Upper lobe of right lung (tissue), 1 donor: ENCODE data around the gene CDC42EP1. TPM values are rescaled to one million over a fixed set of nuclear protein-coding genes. Genes with fewer than 3 reads are reported as not detected.
A peak's percentile ranks its signal among the peaks of the same experiment; 100 is the strongest.
"Not testable (repeated sequence)": the region's sequence is repeated elsewhere in the genome, so short reads cannot be mapped to it uniquely, and the experiment has no call there.

Experiments used
- ATAC-seq: fragments of 200-7000 bp; cut with Tn5 transposase; one replicate; pipeline ENCODE4 v1.9.1; 2020; ENCODE audit warnings: mild to moderate bottlenecking, moderate library complexity
- DNase-seq: peaks from one replicate; pipeline ENCODE4 v3.0.0-alpha.2; 2020
- H3K27ac ChIP-seq: fragments of 200-600 bp; one replicate; pipeline ENCODE4 v1.8.0; 2022
- H3K27me3 ChIP-seq: fragments of 200-600 bp; one replicate; pipeline ENCODE4 v1.8.0; 2022; ENCODE audit warnings: mild to moderate bottlenecking
- H3K36me3 ChIP-seq: fragments of 200-600 bp; one replicate; pipeline ENCODE4 v1.8.0; 2022
- H3K4me1 ChIP-seq: fragments of 200-600 bp; one replicate; pipeline ENCODE4 v1.8.0; 2022
- H3K4me3 ChIP-seq: fragments of 200-600 bp; one replicate; pipeline ENCODE4 v1.8.0; 2022; ENCODE audit warnings: mild to moderate bottlenecking
- H3K9me3 ChIP-seq: fragments of 200-600 bp; one replicate; pipeline ENCODE4 v1.8.0; 2022
- intact Hi-C: fragments of 100-400 bp; cut with DNase I; formaldehyde crosslinking; loops from one replicate; pipeline ENCODE4 v1.11.0; 2022
- total RNA-seq: library from RNA; stranded (reverse); fragmentation: NEBNext Ultra II Directional; extraction: Animal tissue kit (Norgen Biotek cat#: 25700); gene quantifications from one replicate; pipeline ENCODE4 v1.2.1, GENCODE V29; 2021
- TF ChIP-seq, protein P1 (sequence below): fragments of 200-600 bp; IDR thresholded peaks from one replicate; pipeline ENCODE4 v1.8.0; 2022; ENCODE audit warnings: antibody characterized with exemption
- donor health status: DM: no; HTN: yes; CAD: no; lungs with severe emphysema.

Gene CDC42EP1
- total RNA-seq, 1 donor from 2014 or later: 73.9 TPM

DNA sequence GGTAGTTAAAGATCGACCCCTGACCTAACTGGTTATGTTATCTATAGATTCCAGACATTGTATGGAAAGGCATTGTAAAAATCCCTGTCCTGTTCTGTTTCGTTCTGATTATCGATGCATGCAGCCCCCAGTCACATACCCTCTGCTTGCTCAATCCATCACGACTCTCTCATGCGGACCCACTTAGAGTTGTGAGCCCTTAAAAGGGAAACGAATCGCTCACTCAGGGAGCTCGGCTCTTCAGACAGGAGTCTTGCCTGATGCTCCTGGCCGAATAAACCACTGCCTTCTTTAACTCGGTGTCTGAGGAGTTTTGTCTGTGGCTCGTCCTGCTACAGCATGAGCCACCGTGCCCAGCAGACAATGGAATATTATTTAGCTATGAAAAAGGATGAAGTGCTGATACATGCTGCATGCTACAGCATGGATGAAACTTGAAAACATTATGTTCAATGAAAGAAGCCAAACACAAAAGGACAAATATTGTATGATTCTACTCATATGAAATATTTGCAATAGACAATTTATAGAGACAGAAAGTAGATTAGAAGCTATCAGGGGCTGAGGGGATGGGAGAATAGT is 31.6 kb downstream of the CDC42EP1 start:
- H3K9me3 ChIP-seq: no peaks in the 10 kb centered on the region
- no peak for ATAC-seq
- H3K4me3 ChIP-seq: peak overlapping the region; percentile 3
- H3K36me3 ChIP-seq: no peaks in the 10 kb centered on the region
- TF ChIP-seq, protein P1, sequence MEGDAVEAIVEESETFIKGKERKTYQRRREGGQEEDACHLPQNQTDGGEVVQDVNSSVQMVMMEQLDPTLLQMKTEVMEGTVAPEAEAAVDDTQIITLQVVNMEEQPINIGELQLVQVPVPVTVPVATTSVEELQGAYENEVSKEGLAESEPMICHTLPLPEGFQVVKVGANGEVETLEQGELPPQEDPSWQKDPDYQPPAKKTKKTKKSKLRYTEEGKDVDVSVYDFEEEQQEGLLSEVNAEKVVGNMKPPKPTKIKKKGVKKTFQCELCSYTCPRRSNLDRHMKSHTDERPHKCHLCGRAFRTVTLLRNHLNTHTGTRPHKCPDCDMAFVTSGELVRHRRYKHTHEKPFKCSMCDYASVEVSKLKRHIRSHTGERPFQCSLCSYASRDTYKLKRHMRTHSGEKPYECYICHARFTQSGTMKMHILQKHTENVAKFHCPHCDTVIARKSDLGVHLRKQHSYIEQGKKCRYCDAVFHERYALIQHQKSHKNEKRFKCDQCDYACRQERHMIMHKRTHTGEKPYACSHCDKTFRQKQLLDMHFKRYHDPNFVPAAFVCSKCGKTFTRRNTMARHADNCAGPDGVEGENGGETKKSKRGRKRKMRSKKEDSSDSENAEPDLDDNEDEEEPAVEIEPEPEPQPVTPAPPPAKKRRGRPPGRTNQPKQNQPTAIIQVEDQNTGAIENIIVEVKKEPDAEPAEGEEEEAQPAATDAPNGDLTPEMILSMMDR: no peak
- peak overlapping the region; percentile 32 for H3K27ac ChIP-seq
- peaks cover 9% of the 10 kb centered on the region for H3K4me1 ChIP-seq
- no peak for DNase-seq
- intact Hi-C loops: no loop called here
- H3K27me3 ChIP-seq: no peaks in the 10 kb centered on the region

- Histone ChIP-seq H3K4me3 (no peak overlapping the region), H3K9me3 (no peaks in the 10 kb centered on the region), H3K27me3 (no peaks in the 10 kb centered on the region), H3K27ac (no peak overlapping the region), H3K4me1 (peaks cover 9% of the 10 kb centered on the region), H3K36me3 (no peaks in the 10 kb centered on the region)
- ATAC-seq: no peak
- TF ChIP-seq, protein P1: no peak
- no peak for DNase-seq
- intact Hi-C loops: no loop called here
Observed at GRCh38 chr22:37594237-37594636, 34.0 kb downstream of the CDC42EP1 start.

DNA sequence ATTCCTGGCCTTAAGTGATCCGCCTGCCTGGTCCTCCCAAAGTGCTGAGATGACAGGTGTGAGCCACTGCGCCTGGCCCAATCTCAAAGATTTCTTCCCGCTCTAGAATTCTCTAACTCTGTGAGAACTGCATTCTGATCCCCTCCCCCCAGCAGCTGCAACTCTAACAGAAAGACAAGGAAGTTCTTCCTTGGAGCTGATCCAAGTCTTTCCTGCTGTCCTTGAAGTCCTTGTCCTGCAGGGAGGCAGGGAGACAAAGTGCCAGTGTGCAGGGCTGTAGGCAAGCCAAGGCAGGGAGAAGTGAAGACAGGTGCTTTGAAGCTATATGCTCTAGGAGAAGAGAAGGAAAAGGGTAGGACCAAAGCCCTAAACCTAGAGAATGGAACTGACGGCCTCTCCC is 38.9 kb downstream of the CDC42EP1 start:
- ATAC-seq (no peak), DNase-seq (no peak)
- TF ChIP-seq, protein P1: no peak

GRCh38 chr22:37601203-37601539 is 40.9 kb downstream of the CDC42EP1 start:
- TF ChIP-seq, protein P1: no peak
- no peaks in the 10 kb centered on the region for H3K4me1 ChIP-seq
- H3K4me3 ChIP-seq: no peak overlapping the region
- DNase-seq (no peak), ATAC-seq (no peak)
- no peaks in the 10 kb centered on the region for H3K27me3 ChIP-seq
- intact Hi-C loops: no loop called here
- peak overlapping the region; percentile 17 for H3K27ac ChIP-seq
- H3K9me3 ChIP-seq: no peaks in the 10 kb centered on the region
- no peaks in the 10 kb centered on the region for H3K36me3 ChIP-seq

More for the DNA sequence above, 38.9 kb downstream of the CDC42EP1 start:
- Histone ChIP-seq H3K27me3 (no peaks in the 10 kb centered on the region), H3K4me1 (no peaks in the 10 kb centered on the region), H3K4me3 (no peak overlapping the region), H3K9me3 (no peaks in the 10 kb centered on the region), H3K27ac (no peak overlapping the region), H3K36me3 (no peaks in the 10 kb centered on the region)
- intact Hi-C loops: no loop called here

DNA sequence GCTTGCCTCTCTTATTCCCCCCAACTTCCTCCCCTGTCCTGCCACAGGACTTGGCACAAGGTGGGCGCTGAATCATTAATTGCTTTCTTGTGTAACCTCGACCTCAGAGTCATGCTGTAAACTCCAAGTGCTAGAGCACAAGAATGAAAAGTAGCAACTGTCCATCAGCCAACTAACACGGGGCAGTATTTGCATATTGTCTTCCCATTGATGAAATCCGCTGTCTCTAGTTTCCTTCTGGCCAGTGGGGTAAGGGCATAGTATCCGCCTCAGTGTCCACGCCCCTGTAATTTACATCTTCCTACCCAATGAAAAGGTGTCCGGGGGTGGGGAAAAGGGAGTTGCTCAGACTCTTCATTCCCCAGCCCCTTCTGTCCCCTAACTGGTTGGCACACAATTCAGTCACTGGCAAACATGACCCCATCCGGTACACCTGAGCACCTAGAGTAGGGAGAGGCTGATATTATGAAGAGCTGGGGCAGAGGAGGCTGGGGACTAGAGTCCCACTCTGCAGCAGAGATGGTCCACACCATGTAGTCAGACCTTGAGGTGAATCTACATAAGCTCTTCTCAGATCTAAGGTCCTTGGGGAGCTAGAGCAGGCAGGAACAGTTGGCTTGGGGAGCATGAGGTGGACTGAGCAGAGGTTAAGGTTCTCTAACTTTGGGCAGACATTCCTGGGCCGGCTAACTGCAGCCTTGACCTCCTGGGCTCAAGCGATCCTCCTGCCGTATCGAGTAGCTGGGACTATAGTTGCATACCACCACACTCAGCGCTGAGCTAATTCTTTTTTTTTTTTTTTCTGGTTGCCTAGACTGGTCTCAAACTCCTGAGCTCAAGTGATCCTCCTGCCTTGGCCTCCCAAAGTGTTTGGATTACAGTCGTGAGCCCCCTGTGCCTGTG is 41.5 kb downstream of the CDC42EP1 start:
- H3K9me3 ChIP-seq: no peaks in the 10 kb centered on the region
- TF ChIP-seq, protein P1: no peak
- intact Hi-C loops: no loop called here
- no peaks in the 10 kb centered on the region for H3K27me3 ChIP-seq
- no peak overlapping the region for H3K4me3 ChIP-seq
- peak overlapping the region; percentile 17 for H3K27ac ChIP-seq
- H3K4me1 ChIP-seq: peaks cover 1% of the 10 kb centered on the region
- ATAC-seq (peak; percentile 95), DNase-seq (no peak)
- no peaks in the 10 kb centered on the region for H3K36me3 ChIP-seq

DNA sequence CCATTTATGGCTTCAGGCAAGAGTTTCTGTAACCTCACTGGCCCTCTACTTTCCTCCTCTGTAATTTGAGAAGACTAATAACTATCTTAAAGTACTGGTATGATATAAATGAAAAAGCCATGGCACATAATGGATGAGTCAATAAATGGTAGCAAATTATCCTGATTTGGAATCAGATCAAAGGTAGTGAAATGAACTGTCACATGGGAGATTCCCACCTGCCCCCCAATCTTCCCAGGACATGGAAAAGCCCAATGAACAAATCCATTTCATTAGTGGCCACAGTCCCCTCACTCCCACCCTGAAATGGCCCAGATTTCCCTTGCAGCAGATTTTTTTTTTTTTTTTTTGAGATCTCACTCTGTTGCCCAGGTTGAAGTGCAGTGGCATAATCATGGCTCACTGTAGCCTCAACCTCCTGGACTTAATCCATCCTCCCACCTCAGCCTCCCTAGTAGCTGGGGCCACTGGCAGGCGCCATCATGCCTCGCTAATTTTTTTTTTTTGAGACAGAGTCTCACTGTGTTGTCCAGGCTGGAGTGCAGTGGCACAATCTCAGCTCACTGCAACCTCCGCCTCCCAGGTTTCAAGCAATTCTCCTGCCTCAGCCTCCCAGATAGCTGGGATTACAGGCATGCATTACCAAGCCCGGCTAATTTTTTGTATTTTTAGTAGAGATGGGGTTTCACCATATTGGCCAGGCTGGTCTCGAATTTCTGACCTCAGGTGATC is 42.4 kb downstream of the CDC42EP1 start:
- intact Hi-C loops, H3K36me3 ChIP-seq, DNase-seq, H3K4me3 ChIP-seq, H3K27ac ChIP-seq, ATAC-seq, H3K27me3 ChIP-seq, H3K9me3 ChIP-seq: not testable (repeated sequence)
- H3K4me1 ChIP-seq: peaks cover 10% of the 10 kb centered on the region
